K562 (cell line): ENCODE data around the gene ITSN1. TPM values are rescaled to one million over a fixed set of nuclear protein-coding genes. Genes with fewer than 3 reads are reported as not detected.

Experiments
- KLF6 ChIP-seq: fragments of 250-450 bp; sonication (Bioruptor Pico); IDR thresholded peaks from 2 replicates; pipeline ENCODE4 v1.4.0; 2020; ENCODE audit warnings: mild to moderate bottlenecking, moderate library complexity, borderline replicate concordance
- MCM5 ChIP-seq: fragments of 450-650 bp; IDR thresholded peaks from 2 replicates; pipeline ENCODE4 v1.6.1; 2016; ENCODE audit warnings: low read depth
- PCBP1 ChIP-seq: fragments of 200-400 bp; formaldehyde crosslinking; IDR thresholded peaks from 2 replicates; pipeline ENCODE4 v1.6.1; 2018; ENCODE audit warnings: mild to moderate bottlenecking, low read depth, low read length; ENCODE audit not compliant: poor library complexity, severe bottlenecking
- ZBTB34 ChIP-seq: fragments of 250-450 bp; sonication (Bioruptor Pico); IDR thresholded peaks from 2 replicates; pipeline ENCODE4 v1.8.0; 2021; ENCODE audit warnings: mild to moderate bottlenecking, moderate library complexity
- polyA plus RNA-seq, 8 experiments: library from polyadenylated mRNA; depleted of rRNA in 4 of 8; stranded (reverse) in 5 of 8; unstranded in 3 of 8; fragments of >200 nt; fragmentation: Nextera tagmentation in 2 of 8; fragmentation: Illumina TruSeq in 1 of 8; extraction: Ambion mirVana in 2 of 8; extraction: Trizol in 1 of 8; gene quantifications; 2 replicates each; pipeline versions ENCODE4 v1.2.1 to v1.2.3, GENCODE V29; 2011 to 2014; ENCODE audit warnings: inconsistent platforms in 1 of 8, missing spikeins in 1 of 8
- total RNA-seq, 7 experiments: library from RNA; depleted of rRNA in 6 of 7; stranded (reverse); fragments of >200 nt in 6 of 7; fragmentation: Illumina TruSeq in 2 of 7; extraction: Trizol in 2 of 7; gene quantifications; 2 replicates each; pipeline versions ENCODE4 v1.2.1 to v1.2.3, GENCODE V29; 2011 to 2021; ENCODE audit warnings: low replicate concordance in 1 of 7
- TF ChIP-seq, protein P1 (sequence below): fragments of 450-650 bp; IDR thresholded peaks from 2 replicates; pipeline ENCODE4 v1.6.1; 2016; ENCODE audit warnings: mild to moderate bottlenecking, moderate library complexity

The ITSN1 gene
- total and polyA plus RNA-seq, 9 of the 15 experiments (the other 6 are each of a cell fraction or from before 2014, with no cell fraction given) = 1.1 to 12.6 (median 4.8) TPM

DNA sequence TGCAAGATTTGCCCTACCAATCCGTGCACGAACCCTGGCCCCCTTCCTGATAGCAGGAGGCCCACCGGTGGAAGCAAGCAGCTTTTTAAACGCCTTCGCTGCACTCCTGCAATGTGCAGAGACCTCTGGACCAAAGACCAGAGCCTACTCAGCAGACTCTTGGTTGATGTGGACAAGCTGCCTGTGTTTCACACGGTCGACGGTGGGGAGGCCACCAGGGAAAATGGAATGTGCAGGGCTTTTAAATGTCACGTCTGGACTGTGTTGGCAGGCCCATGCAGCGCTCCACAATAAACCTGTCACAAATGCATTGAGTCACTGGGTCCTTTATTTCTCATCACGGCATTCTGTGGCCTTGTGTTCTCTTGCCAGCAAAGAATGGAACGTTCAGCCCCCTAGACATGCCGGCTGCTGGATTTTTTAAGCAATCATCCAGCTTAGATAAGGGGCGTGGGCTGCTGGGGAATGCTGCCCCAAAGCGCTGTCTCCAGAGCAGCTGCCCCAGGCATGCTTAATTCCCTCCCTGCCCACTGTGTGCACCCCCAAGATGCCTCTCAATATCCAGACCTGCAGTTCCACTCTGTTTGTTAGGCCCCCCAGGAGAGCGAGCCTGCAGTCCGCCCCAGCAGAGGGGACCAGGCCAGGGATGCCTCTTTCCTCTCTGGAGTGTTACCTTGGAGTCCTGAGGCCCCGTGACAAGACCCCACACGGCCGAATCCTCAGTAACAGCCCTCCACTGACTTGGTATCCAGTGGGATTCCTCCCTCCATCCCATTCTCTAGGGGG lies 202.0 kb downstream of the ITSN1 start (continued):
- TF ChIP-seq, protein P1, sequence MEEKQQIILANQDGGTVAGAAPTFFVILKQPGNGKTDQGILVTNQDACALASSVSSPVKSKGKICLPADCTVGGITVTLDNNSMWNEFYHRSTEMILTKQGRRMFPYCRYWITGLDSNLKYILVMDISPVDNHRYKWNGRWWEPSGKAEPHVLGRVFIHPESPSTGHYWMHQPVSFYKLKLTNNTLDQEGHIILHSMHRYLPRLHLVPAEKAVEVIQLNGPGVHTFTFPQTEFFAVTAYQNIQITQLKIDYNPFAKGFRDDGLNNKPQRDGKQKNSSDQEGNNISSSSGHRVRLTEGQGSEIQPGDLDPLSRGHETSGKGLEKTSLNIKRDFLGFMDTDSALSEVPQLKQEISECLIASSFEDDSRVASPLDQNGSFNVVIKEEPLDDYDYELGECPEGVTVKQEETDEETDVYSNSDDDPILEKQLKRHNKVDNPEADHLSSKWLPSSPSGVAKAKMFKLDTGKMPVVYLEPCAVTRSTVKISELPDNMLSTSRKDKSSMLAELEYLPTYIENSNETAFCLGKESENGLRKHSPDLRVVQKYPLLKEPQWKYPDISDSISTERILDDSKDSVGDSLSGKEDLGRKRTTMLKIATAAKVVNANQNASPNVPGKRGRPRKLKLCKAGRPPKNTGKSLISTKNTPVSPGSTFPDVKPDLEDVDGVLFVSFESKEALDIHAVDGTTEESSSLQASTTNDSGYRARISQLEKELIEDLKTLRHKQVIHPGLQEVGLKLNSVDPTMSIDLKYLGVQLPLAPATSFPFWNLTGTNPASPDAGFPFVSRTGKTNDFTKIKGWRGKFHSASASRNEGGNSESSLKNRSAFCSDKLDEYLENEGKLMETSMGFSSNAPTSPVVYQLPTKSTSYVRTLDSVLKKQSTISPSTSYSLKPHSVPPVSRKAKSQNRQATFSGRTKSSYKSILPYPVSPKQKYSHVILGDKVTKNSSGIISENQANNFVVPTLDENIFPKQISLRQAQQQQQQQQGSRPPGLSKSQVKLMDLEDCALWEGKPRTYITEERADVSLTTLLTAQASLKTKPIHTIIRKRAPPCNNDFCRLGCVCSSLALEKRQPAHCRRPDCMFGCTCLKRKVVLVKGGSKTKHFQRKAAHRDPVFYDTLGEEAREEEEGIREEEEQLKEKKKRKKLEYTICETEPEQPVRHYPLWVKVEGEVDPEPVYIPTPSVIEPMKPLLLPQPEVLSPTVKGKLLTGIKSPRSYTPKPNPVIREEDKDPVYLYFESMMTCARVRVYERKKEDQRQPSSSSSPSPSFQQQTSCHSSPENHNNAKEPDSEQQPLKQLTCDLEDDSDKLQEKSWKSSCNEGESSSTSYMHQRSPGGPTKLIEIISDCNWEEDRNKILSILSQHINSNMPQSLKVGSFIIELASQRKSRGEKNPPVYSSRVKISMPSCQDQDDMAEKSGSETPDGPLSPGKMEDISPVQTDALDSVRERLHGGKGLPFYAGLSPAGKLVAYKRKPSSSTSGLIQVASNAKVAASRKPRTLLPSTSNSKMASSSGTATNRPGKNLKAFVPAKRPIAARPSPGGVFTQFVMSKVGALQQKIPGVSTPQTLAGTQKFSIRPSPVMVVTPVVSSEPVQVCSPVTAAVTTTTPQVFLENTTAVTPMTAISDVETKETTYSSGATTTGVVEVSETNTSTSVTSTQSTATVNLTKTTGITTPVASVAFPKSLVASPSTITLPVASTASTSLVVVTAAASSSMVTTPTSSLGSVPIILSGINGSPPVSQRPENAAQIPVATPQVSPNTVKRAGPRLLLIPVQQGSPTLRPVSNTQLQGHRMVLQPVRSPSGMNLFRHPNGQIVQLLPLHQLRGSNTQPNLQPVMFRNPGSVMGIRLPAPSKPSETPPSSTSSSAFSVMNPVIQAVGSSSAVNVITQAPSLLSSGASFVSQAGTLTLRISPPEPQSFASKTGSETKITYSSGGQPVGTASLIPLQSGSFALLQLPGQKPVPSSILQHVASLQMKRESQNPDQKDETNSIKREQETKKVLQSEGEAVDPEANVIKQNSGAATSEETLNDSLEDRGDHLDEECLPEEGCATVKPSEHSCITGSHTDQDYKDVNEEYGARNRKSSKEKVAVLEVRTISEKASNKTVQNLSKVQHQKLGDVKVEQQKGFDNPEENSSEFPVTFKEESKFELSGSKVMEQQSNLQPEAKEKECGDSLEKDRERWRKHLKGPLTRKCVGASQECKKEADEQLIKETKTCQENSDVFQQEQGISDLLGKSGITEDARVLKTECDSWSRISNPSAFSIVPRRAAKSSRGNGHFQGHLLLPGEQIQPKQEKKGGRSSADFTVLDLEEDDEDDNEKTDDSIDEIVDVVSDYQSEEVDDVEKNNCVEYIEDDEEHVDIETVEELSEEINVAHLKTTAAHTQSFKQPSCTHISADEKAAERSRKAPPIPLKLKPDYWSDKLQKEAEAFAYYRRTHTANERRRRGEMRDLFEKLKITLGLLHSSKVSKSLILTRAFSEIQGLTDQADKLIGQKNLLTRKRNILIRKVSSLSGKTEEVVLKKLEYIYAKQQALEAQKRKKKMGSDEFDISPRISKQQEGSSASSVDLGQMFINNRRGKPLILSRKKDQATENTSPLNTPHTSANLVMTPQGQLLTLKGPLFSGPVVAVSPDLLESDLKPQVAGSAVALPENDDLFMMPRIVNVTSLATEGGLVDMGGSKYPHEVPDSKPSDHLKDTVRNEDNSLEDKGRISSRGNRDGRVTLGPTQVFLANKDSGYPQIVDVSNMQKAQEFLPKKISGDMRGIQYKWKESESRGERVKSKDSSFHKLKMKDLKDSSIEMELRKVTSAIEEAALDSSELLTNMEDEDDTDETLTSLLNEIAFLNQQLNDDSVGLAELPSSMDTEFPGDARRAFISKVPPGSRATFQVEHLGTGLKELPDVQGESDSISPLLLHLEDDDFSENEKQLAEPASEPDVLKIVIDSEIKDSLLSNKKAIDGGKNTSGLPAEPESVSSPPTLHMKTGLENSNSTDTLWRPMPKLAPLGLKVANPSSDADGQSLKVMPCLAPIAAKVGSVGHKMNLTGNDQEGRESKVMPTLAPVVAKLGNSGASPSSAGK = no peak
- no peak for TF ChIP-seq PCBP1
- TF ChIP-seq ZBTB34 (CRISPR knock-in tag) = no peak
- no peak for TF ChIP-seq KLF6
- no peak for TF ChIP-seq MCM5
- TF ChIP-seq, all 486 proteins: peak for 0
